NCI-H1092 (cell line): ENCODE data around the gene PNPLA4.

Source experiments
- DNase-seq: peaks from one replicate; lab custom pipeline; 2025; lab: John Stamatoyannopoulos, UW

The PNPLA4 gene

DNA sequence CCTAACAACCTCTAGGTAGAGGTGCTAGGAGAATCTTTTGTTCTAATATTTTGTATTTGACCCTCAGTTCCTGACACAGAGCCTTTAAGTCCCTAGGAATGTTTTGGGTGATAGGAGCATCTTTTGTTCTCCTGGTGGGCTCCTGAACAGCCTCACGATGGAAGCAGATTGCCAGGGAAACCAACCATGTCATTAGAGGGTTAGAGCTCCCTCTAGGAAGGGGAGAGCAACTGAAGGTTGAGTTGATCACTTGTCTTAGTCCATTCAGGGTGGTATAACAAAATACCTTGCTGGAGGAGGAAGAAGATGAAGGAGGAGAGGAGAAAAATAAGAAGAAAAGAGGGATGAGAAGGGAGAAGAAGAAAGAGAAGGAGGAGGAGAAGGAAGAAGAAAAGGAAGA lies 75.0 kb downstream of the PNPLA4 start:
- no peak for DNase-seq
